ENCODE results near the gene ZNF19.

DNA sequence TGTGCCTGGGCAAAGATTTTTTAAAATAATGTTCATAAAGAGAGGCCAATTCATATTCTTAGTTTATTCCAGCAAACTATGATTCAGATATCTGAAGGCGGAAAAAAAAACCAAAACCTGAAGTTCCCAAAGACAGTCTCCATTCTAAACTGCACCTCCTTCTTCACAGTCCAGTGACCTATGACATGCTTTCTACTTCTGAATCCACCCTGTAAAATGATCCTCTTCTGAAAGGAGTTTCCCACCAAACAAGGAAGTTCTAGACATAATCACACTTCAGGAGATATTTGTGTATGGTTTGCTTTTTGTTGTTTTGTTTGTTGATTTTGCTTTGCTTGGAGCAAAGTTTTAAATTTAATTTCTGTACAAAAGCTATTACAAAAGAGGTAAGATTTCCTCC is 24.2 kb upstream of the ZNF19 start:
- TF ChIP-seq CTCF (IDR thresholded peaks at IDR 0.05 in 8 of 11, conservative IDR thresholded peaks at IDR 0.05 in 3 of 11) (no peak), POLR2AphosphoS5 (IDR thresholded peaks at IDR 0.05) (no peak), POLR2A (IDR thresholded peaks at IDR 0.05) (no peak)

Data from spleen (tissue), 7 donors.